GM12865 (cell line): ENCODE results near the gene CEP128.
A peak's percentile ranks its signal among the peaks of the same experiment; 100 is the strongest.
"Not testable (repeated sequence)": the region's sequence is repeated elsewhere in the genome, so short reads cannot be mapped to it uniquely, and the experiment has no call there.

Experiments used
- DNase-seq: peaks from one replicate; pipeline ENCODE4 v3.0.0; 2010; ENCODE audit warnings: low read depth
- H3K4me3 ChIP-seq: 2 replicates; pipeline ENCODE4 v1.5.1; 2011; ENCODE audit warnings: mild to moderate bottlenecking, low read depth, low read length, control low read depth
- CTCF ChIP-seq: IDR thresholded peaks from 2 replicates; pipeline ENCODE4 v1.5.1; 2011; ENCODE audit warnings: low read length, control low read depth, low read depth, inconsistent platforms; ENCODE audit not compliant: insufficient read depth; ENCODE audit errors: missing control alignments

Gene CEP128

GRCh38 chr14:80954687-80955299, 13.3 kb upstream of the CEP128 start:
- peak; percentile 69 for TF ChIP-seq CTCF
- peak; percentile 70 for DNase-seq
- no peak overlapping the region for H3K4me3 ChIP-seq

- DNase-seq, H3K4me3 ChIP-seq: not testable (repeated sequence)
Observed at GRCh38 chr14:80953211-80953610, 11.7 kb upstream of the CEP128 start.

- TF ChIP-seq CTCF, result no peak
- no peak overlapping the region for H3K4me3 ChIP-seq
- DNase-seq, result no peak
Observed at GRCh38 chr14:80951491-80951890, 10.0 kb upstream of the CEP128 start.

- no peak overlapping the region for H3K4me3 ChIP-seq
- no peak for TF ChIP-seq CTCF
- DNase-seq, result no peak
Observed at GRCh38 chr14:80948291-80948690, 6.8 kb upstream of the CEP128 start.

GRCh38 chr14:80946797-80947196, 5.3 kb upstream of the CEP128 start:
- no peak for TF ChIP-seq CTCF
- no peak overlapping the region for H3K4me3 ChIP-seq
- DNase-seq, result no peak

GRCh38 chr14:80946187-80946586, 4.6 kb upstream of the CEP128 start:
- DNase-seq, result no peak
- no peak for TF ChIP-seq CTCF
- H3K4me3 ChIP-seq, result no peak overlapping the region

GRCh38 chr14:80944861-80945617, 3.5 kb upstream of the CEP128 start:
- DNase-seq, result no peak
- no peak overlapping the region for H3K4me3 ChIP-seq
- no peak for TF ChIP-seq CTCF
